ENCODE measurements around the gene LRP2BP.
"Not testable (repeated sequence)": the region's sequence is repeated elsewhere in the genome, so short reads cannot be mapped to it uniquely, and the experiment has no call there.

LRP2BP gene

DNA sequence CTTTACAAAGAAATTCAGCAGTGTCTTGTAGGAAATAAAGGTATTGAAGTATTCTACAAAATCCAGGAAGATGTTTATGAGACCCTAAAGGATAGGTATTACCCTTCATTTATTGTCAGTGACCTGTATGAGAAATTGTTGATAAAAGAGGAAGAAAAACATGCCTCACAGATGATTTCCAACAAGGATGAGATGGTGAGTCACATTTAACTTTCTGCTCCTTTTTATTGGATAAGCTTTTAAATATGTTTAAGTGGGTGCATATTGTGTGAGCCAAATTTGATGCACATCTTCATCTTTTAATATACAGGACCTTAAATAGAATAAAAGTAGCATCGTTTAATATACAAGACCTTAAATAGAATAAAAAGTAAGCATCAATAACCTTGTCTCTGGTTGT, 72.1 kb downstream of the LRP2BP start:
- no peak overlapping the region for H3K4me3 ChIP-seq (ENCODE audit: low read depth, low read length)
- TF ChIP-seq, protein P1, sequence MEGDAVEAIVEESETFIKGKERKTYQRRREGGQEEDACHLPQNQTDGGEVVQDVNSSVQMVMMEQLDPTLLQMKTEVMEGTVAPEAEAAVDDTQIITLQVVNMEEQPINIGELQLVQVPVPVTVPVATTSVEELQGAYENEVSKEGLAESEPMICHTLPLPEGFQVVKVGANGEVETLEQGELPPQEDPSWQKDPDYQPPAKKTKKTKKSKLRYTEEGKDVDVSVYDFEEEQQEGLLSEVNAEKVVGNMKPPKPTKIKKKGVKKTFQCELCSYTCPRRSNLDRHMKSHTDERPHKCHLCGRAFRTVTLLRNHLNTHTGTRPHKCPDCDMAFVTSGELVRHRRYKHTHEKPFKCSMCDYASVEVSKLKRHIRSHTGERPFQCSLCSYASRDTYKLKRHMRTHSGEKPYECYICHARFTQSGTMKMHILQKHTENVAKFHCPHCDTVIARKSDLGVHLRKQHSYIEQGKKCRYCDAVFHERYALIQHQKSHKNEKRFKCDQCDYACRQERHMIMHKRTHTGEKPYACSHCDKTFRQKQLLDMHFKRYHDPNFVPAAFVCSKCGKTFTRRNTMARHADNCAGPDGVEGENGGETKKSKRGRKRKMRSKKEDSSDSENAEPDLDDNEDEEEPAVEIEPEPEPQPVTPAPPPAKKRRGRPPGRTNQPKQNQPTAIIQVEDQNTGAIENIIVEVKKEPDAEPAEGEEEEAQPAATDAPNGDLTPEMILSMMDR (IDR thresholded peaks at IDR 0.05; ENCODE audit: low read depth, low read length), result no peak

DNA sequence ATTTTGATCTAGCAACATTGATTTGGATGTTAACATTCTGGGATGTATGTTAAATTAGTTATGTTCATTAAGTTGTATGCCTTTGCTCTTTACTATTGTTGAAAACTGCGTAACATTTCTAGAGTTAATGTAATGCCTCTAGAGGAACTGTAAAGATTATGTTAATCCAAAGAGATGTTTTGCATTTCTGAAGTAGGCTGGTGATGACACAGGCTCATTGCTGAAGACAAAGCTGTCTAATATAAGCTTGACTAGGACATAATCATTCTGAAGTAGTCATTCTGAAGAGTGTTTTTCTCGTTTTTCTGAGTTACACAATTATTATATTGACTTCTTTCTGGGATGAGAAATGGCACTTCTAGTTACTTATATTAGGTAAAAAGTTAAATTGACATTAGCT, 72.9 kb downstream of the LRP2BP start:
- TF ChIP-seq, protein P1 (IDR thresholded peaks at IDR 0.05; ENCODE audit: low read depth, low read length), result no peak
- no peak overlapping the region for H3K4me3 ChIP-seq (ENCODE audit: low read depth, low read length)

DNA sequence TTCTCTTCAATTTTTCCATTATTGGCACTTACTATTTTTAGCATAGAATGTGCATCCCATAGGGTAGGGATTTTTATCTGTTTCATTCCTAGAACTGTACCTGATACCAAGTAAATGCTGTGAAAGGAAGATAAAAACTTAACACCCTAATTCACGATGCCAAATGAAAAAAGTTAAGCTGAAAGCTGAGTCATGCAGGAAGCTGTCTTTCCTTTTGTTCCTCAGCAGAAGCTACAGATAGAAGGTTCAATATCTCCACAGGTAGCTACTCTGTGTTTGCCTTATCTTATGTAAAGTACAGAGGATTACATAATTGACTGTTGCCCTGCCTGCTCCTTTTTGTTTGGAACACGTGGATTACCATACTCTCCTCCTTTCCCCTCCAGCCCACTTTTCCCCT, 77.0 kb downstream of the LRP2BP start:
- no peak overlapping the region for H3K4me3 ChIP-seq (ENCODE audit: low read depth, low read length)
- TF ChIP-seq, protein P1 (IDR thresholded peaks at IDR 0.05; ENCODE audit: low read depth, low read length), result no peak

DNA sequence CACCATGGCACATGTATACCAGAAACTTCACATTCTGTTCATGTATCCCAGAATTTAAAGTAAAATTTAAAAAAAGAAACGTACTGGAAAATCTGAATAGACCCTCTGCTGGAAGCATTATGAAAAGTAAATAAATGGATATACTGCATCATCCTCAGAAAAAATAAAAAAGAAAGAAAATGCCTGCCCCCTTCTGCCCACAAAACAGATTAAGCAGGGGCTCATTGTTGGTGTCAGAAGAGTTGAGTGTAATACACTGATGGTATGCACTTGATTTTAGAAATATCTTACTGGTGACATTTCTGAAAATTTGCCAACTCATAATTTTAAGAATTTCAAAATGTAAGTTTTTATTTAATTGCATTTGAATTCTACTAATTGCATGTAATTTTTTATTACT, 77.8 kb downstream of the LRP2BP start:
- TF ChIP-seq, protein P1 (IDR thresholded peaks at IDR 0.05; ENCODE audit: low read depth, low read length), result no peak
- H3K4me3 ChIP-seq (ENCODE audit: low read depth, low read length), result no peak overlapping the region

DNA sequence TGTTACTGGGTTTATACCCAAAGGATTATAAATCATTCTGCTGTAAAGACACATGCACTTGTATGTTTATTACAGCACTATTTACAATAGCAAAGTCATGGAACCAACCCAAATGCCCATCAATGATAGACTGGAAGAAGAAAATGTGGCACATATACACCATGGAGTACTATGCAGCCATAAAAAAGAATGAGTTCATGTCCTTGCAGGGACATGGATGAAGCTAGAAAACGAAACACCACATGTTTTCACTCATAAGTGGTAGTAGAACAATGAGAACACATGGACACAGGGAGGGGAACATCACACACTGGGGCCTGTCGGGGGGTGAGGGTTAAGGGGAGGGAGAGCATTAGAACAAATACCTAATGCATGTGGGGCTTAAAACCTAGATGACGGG, 78.3 kb downstream of the LRP2BP start:
- H3K4me3 ChIP-seq (ENCODE audit: low read depth, low read length), result not testable (repeated sequence)
